KMS-11 (cell line): Measurements from ENCODE around the gene SIPA1.

Experiments used
- H2AFZ ChIP-seq: fragments of 200-600 bp; sonication (generic); 2 replicates; pipeline ENCODE4 v1.6.1; 2016; ENCODE audit warnings: antibody characterized with exemption, mixed run types, low read depth
- H3K27ac ChIP-seq: fragments of 200-600 bp; sonication (generic); 2 replicates; pipeline ENCODE4 v1.6.1; 2016; ENCODE audit warnings: mild to moderate bottlenecking, mixed run types
- H3K27me3 ChIP-seq: fragments of 200-600 bp; sonication (generic); 2 replicates; pipeline ENCODE4 v1.6.1; 2017; ENCODE audit warnings: mild to moderate bottlenecking, low read depth, mixed run types, moderate library complexity; ENCODE audit not compliant: insufficient read depth
- H3K36me3 ChIP-seq: fragments of 200-600 bp; sonication (generic); 2 replicates; pipeline ENCODE4 v1.6.1; 2017; ENCODE audit warnings: mild to moderate bottlenecking, mixed run types; ENCODE audit not compliant: insufficient read depth
- H3K4me1 ChIP-seq: fragments of 200-600 bp; sonication (generic); 2 replicates; pipeline ENCODE4 v1.6.1; 2016; ENCODE audit warnings: mild to moderate bottlenecking, low read depth, mixed run types; ENCODE audit not compliant: poor library complexity, severe bottlenecking
- H3K4me2 ChIP-seq: fragments of 200-600 bp; sonication (generic); 2 replicates; pipeline ENCODE4 v1.7.0; 2016; ENCODE audit warnings: mild to moderate bottlenecking, mixed run types
- H3K4me3 ChIP-seq: fragments of 200-600 bp; sonication (generic); IDR thresholded peaks from 2 replicates; pipeline ENCODE4 v1.6.1; 2017; ENCODE audit warnings: low read depth, low read length, mixed read lengths; ENCODE audit not compliant: insufficient read depth
- H3K79me2 ChIP-seq: fragments of 200-600 bp; sonication (generic); 2 replicates; pipeline ENCODE4 v1.6.1; 2016; ENCODE audit warnings: low read depth, mixed run types; ENCODE audit not compliant: insufficient read depth
- H3K9ac ChIP-seq: fragments of 200-600 bp; sonication (generic); 2 replicates; pipeline ENCODE4 v1.6.1; 2016; ENCODE audit warnings: mild to moderate bottlenecking, mixed run types
- H4K20me1 ChIP-seq: fragments of 200-600 bp; sonication (generic); 2 replicates; pipeline ENCODE4 v1.6.1; 2016; ENCODE audit warnings: mild to moderate bottlenecking, mixed run types; ENCODE audit not compliant: insufficient read depth
- TF ChIP-seq, protein P1 (sequence below): fragments of 200-600 bp; sonication (generic); conservative IDR thresholded peaks from 2 replicates; pipeline ENCODE4 v1.6.1; 2017; ENCODE audit warnings: low read depth, mild to moderate bottlenecking, antibody characterized with exemption, low read length, moderate library complexity, mixed read lengths

SIPA1 gene

DNA sequence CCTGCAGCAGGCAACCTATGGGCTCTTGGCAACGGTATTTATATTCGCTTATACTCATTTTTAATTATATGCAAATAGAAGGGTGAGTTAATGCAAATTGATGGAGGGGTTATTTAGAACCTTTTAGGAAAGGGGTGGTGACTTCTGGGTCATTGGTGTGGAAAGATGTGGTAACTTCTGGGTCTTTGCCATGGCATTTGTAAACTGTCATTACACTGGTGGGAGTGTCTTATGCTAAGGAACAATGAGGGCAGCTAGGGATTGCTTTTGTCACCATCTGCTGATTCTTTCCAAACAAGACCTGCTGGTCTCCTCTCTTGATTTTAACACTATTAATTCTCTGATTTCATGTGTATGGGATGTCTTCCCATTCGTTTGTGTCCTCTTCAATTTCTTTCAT is 62.5 kb downstream of the SIPA1 start:
- TF ChIP-seq, protein P1, sequence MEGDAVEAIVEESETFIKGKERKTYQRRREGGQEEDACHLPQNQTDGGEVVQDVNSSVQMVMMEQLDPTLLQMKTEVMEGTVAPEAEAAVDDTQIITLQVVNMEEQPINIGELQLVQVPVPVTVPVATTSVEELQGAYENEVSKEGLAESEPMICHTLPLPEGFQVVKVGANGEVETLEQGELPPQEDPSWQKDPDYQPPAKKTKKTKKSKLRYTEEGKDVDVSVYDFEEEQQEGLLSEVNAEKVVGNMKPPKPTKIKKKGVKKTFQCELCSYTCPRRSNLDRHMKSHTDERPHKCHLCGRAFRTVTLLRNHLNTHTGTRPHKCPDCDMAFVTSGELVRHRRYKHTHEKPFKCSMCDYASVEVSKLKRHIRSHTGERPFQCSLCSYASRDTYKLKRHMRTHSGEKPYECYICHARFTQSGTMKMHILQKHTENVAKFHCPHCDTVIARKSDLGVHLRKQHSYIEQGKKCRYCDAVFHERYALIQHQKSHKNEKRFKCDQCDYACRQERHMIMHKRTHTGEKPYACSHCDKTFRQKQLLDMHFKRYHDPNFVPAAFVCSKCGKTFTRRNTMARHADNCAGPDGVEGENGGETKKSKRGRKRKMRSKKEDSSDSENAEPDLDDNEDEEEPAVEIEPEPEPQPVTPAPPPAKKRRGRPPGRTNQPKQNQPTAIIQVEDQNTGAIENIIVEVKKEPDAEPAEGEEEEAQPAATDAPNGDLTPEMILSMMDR = no peak
- no peak overlapping the region for H3K4me2 ChIP-seq
- H3K27ac ChIP-seq = no peak overlapping the region
- H2AFZ ChIP-seq = no peak overlapping the region
- H3K36me3 ChIP-seq = no peaks in the 10 kb centered on the region
- H3K79me2 ChIP-seq = no peaks in the 10 kb centered on the region
- H3K9ac ChIP-seq = no peak overlapping the region
- H3K27me3 ChIP-seq = 0 out of 2 replicates have a peak, but pooled peaks cover 4% of the 10 kb centered on the region
- H3K4me3 ChIP-seq = no peak overlapping the region
- H3K4me1 ChIP-seq = no peaks in the 10 kb centered on the region
- no peaks in the 10 kb centered on the region for H4K20me1 ChIP-seq
